NCI-H1048 (cell line): ENCODE measurements around the gene RBM17.
"Not testable (repeated sequence)": the region's sequence is repeated elsewhere in the genome, so short reads cannot be mapped to it uniquely, and the experiment has no call there.

Source experiments
- DNase-seq: peaks from one replicate; lab custom pipeline; 2025; lab: John Stamatoyannopoulos, UW

The RBM17 gene

DNA sequence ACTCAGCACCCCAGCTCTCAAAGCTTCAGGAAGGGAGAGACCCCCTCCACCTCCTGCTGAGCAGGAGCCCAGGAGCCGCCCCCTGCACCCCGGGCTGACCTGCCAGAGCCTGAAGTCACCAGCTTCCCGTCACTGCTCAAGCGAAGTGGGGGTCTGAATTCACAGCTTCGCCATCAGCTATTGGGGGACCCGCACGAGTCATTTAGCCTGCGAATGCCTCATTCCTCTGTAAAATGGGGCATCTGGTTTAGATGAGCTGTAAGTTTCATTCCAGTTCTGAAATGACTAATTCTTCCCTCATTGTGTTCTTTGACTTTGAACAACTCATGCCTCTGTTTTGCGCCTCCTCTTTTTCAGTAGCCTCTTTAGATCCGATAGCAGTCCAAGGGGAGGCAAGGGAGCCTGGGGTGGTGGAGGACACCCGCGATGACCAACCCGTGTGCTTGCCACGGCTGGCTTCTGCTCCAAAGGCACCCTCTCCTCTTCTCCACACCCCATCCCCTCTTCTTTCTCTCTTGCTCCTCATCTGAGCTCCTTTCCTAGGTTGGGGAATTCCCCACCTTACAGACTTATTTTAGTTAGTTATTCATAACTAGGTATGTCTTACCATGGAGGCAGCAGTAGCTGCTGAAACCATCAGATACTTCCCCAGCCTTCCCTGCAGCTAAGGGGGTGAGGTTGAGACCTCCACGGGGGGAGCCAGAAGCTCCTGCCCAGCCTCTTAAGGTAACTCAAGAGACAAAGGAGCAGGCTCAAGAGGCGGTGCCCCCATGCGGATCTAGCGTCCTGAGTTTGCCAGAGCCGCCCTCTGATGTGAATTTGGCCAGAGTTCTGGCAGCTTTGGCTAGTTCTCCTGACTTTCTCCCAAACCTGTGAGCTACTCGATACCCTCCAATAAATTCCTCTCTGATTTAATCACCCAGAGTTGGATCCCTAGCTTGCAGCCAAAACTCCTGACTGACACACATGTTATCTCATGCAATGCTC, 47.7 kb downstream of the RBM17 start:
- no peak for DNase-seq

DNA sequence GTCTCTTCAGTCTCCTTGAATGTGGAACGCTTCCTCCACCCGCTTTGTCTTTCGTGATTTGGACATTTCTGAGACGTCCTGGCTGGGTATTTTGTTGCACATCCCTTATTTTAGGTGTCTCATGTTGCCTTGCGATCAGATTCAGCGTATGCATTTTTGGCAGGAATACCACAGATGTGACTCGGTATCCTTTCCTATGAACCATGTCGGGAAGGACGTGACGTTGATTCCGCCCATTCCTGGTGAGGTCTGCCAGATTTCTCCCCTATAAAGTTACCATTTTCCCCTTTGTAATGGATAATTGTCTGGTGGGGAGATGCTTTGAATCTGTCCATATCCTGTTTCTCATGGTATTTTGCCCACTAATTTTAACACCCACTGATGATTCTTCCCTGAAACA, 49.6 kb downstream of the RBM17 start:
- no peak for DNase-seq

DNA sequence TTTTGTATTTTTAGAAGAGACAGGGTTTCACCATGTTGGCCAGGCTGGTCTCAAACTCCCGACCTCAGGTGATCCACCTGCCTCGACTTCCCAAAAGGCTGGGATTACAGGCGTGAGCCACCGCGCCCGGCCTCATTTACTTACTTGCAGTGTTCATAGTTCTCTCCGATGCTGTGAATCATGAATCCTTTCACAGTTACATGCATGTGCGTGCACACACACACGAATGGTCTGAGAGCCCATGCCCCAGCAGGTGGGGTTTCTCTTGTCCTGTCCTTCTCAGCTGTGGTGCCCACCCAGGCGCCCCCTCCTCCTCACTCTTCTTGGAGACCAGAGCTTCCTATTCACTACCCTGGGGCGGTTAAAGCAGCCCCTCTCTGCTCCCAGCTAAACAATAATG, 50.6 kb downstream of the RBM17 start:
- DNase-seq, result no peak

DNA sequence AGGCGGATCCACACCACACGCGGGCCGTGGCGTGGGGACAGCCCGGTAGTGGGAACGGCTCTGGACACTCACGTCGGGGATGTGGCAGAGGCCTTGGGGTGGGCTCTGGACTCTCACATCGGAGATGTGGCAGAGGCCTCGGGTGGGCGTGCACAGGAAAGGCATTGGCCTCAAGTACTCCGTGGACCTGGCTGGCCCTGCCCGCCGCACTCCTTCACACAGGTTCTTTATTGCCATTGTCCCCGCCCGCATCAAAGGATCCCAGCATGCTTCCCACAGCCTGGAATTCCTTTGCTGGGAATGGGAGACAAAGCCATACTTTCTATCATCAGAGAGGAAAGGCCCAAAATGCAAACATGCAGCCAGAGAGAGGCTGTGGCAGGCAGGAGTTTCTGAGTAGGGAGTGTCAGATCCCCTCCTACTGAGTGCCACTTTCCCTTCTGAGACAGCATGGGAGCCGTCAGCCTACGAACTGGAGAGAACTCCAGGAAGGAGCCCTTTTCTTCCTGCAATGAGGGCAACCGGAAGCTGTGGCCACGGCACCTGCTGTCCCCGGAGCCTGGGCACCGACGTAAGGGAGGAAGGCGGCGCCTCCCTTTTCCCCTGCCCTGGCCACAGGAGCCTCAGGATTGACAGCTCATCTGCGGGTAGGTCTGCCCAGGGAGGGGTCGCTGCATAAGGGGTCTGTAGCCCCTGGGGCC, 51.5 kb downstream of the RBM17 start:
- no peak for DNase-seq

DNA sequence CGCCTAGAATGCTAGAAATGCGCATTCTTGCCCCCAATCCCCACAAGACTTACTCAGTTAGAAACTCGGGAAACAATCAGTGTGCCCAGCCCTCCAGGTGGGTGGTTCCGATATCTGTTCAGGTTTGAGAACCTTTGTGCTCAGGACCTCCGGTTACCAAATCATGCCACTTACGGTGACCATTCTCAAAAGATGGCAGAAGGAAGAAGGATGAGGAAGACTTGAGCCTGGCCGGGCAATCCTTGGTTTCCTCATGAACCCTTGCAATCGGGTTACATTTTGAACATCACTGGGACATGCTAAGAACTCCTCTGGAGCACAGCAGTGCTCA, 52.1 kb downstream of the RBM17 start:
- no peak for DNase-seq

DNA sequence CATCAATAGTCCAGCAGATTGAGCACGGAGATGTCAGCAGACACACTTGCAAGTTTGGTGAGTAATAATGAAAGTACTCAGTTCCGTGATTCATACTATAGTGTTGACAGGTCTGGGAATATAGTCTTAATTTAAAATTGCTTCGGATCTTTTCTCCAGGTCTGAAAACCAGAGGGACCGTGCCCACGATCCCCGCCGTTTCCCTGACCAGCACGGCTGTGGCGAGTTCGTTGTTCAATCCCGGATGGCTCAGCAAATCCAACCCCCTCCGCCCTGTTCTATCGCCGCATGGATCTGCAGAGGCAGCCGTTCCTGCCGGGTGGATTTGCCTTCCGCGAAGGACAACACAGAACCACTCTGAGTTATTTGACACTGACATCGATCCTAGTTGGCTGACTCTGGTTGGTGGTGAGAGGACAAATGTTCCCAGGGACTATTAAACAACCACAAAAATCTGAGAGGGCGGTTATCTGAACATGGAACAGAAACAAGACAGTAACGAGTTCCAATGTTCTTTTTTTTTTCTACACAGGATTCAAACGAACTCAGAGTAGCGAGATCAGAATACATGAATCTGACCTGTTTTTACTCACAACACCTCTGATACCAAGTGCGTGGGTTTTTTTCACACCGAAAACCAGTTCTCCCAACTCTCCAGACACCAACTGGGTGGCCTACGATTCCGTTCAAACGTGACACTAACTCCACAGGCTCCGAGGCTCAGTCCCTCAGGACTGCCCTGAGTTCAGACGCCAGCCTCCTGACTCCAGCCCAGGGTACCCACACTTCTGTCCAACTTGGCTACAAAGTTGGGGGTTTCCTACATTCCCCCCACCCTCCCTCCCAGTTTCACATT, 52.7 kb downstream of the RBM17 start:
- DNase-seq, result no peak

DNA sequence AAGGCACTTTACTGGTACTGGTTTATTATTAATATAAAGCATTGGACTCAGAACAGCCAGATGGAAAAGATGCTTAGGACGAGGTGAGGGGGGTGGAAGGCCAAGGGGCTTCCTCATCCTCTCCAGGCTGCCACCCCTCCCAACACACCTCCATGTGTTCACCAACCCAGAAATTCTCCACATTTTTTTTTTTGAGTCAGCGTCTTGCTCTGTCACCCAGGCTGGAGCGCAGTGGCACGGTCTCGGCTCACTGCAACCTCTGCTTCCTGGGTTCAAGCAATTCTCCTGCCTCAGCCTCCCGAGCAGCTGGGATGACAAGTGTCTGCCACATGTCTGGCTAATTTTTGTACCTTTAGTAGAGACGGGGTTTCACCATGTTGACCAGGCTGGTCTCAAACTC, 53.4 kb downstream of the RBM17 start:
- not testable (repeated sequence) for DNase-seq

DNA sequence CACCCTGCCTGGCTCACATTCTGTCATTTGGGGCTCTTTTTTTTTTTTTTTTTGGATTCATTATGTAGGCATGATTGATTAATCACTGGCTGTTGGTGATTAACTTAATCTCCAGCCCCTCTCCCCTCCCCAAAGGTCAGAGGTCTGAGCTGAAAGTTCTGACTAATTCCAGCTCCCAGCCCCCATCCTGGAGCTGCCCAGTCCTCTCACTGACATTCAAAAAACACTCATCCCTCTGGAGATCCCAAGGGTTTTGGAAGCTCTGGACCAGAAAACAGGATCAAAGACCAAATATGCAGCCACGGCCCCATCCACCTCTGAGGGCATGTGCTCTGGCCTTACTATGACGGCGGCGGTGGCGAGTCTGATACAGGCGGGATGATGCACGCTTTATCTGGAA, 53.8 kb downstream of the RBM17 start:
- no peak for DNase-seq

DNA sequence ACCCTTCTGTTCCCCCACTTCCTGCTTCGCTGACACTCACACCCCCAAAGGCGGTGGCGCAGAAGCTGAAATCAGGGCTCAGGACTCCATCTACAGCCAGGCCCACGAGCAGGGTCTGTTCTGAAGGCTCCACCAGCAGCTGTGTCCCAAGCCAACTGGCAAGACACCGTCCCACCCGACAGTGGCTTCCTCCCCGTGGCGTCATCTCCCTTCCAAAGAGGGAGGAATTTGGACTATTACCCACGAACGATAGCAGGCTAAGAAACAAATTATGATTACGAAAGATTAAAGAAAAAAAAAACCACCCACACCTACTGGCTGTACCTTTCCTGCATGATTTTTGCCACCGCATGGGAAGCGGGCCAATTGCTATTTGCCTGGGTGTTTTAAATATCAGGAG, 54.3 kb downstream of the RBM17 start:
- DNase-seq, result no peak

DNA sequence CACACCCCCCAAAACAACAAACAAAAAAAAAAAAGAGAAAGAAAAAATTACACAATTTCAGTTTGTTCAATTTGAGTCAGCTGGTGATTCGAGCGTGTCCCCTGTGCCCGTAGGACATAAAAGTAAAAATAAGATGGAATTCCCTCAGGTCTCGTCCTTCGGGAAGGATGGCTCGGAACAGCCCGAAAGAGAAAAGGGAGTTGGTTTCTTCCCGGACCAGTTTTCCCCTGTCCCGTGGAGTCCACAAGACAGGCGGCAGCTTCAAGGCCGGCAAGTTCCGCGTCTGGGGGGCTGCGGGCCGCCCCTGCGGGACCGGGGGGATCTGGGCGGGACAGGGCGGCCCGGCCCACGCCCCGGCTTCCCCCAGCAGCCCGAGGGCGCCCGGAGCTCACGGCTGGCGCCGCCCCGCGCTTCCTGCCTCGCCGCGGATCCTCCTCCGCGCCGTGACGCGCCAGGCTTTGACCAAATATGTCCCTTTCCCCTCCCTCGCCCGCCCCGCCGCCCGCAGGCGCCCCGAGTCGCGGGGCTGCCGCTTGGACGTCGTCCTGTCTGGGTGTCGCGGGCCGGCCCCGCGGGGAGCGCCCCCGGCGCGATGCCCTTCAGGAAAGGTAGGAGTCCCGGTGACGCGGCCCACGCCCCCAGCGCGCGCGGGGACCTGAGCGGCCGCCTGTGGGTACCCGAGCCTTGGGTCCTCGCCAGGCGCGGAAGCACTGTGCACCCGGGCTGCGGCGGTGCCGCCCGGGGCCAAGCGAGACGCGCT, 55.8 kb downstream of the RBM17 start:
- DNase-seq, result peak; percentile 43

DNA sequence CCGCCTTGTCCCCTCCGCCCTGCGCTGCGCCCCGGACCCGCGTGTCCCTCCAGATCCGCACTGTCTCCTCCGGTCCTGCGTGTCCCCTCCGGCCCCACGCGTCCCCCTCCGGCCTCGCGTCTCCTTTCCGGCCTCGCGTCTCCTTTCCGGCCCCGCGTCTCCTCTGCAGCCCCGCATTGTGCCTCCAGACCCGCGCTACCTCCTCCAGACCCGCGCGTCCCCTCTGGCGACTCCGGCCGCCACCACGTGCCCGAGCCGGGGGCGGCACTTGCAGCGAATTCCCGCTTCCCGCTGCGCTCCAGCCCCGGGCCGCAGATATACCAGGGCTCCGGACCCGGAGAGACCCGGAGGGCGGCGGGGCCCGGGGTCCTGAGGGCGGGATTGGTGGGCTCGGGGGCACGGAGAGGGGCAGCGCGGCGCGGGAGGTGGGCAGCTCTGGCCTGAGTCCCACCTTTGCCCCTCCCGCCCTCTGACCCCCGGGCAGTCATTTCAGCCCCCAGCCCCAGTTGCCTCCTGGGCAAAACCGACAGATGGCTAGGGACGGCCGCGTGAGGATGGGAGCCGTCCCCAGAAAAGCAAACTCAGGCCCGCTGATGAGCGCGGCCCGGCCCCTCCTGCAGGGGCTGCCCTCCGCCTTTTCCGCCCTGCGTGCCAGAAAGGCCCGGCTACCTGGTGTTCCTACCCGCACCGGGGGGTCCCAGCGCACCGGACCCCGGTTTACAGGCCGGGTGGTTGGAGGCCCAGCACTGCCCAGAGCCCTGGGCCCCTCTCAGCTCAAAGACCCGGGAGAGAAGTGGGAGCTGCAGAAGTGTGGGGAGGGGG, 56.5 kb downstream of the RBM17 start:
- no peak for DNase-seq

DNA sequence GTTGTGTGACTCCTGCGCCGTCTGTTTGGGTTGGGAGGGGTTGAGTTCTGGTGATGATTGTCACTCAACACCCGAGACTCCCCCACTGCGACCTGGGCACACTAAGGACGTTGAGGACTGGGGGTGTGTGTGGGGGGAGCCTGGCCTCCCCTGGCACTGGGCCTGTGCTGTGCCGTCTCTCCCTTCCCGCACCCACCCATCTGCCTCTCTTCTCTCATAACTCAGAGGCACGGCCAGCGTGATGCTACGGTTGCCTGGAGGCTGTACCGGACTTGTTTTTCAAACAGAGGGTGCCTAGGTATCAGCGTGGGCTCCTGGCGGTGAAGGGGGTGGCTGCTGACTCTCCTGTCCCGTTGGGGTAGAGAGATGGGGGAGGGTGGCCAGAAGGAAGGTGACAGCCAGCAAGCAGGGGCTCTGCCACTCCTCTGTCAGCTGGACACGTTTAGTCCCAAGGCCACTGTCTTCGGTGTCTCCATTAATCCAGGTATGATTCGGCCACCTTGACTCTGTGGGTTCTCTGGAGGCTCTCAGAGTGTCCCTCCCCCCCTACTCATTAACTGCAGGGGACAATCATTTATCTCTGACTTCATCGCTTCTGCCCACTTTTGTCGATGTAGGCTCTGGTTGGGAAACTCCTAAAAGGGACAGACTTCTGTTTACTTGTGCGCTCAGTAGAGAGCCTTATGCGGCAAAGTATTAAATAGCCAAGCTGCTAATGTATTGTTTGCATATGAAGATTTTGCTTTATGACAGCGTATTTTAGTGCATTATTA, 57.4 kb downstream of the RBM17 start:
- no peak for DNase-seq

DNA sequence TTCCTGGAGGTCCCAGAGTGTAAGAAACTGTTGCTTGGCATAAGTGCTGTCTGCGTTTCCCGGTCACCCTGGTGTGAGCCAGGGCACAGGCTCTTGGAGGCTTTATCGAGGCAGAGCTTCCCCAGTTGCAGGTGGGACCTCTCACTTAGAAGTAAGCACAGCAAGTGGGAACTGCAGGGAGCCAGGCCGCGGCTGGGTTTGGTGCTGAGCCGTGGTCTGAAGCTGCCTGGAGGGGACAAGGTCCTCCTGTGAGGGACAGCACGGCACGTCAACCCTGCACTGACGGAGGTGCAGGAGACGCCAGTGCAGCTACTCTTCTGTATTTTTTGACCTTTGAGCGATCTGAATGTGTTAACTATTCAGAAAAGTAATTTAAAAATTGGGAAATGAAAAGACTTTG, 58.1 kb downstream of the RBM17 start:
- DNase-seq, result no peak

DNA sequence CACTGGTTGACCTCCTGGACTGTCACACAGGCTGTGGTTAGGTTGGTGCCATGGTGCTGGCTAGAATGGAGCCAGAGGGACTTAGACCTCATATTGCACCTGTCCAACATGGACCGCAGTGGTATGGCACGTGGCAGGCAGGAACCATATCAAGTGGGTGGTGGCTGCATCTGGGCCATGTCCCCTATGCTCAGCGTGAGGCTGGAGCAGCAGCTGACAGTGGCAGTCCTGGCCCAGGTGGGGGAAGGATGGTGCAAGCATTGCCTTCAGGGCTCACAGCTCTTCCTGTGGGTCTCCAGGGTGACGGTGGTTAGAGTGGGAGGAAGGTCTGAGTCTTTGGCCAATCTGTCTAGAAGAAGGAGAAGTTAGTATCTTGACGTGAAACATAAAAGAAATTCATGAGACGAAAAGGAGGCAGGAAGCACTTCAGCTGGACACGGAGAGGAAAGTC, 59.4 kb downstream of the RBM17 start:
- DNase-seq, result no peak

DNA sequence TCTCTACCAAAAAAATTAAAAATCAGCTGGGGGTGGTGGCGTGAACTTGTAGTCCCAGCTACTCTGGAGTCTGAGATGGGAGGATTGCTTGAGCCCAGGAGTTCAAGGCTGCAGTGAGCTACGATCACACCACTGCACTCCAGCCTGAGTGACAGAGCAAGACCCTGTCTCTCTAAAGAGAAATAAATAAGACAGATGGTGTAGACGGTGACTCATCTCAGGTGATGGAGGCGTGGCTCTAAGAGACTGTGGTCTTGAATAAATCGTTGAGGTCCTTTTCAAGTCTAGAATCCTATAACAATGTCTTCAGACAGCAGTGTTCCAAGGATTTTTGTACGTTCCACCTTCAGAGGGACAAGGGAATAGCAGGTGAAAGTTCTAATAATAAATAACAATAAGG, 60.1 kb downstream of the RBM17 start:
- no peak for DNase-seq

DNA sequence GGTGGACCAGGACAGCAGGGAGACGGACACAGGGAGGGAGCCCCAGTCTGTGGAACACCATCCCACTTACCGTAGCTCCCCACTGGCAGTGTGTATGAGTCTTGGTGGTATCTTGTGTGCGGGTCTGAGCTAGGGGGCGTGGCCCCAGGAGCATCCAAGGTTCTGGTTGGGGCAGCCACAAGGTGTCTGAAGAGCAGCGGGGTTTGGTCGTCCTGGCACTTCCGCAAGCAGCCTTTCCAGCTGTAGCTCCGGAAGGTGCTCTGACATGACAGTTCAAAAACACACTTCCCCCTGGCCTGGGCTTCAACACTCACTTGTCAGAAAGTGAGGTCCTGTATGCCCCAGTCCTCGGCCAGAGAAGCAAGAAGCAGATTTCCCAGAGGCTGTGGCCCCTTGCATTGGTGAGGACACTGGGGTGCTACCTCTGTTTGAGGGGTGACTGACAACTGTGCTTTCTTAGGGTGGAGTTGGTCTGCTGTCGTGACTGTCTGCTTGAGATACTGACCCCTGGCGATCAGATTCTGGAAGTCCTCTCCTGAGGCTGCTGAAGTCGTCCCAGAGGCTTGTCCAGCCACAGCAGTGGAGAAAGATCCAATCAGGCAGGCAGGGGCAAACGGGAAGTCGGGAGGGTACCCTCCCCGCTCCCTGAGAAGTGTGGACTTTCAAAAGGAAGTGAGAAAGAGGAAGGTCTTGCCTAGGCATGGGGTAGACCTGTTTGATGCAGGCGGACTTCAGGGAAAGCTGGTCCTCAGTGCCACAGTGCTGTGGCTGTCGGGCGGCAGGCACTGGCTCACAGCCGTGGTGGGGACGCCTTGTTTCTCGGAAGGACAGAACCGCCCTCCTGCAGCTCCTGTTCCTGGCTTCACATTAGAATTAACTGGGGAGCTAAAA, 62.5 kb downstream of the RBM17 start:
- DNase-seq, result no peak

DNA sequence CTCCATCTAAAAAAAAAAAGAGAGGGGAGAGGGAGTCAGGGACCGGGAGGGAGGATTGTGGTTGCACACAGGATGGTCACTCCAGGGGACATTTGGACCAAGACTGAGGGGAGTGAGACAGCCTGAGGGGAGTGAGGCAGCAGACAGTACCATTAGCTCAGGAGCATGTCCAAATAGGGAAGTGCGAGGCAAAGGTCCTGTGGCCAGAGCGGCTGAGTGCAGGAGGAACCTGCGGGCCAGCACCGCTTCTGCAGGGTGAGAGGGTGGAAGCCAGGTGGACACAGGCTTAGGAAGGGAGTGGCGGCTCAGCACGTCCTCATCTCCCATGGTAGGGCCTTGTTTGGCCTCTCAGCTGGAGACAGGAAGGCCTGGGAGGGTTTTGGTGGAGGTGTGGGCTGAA, 65.0 kb downstream of the RBM17 start:
- no peak for DNase-seq

DNA sequence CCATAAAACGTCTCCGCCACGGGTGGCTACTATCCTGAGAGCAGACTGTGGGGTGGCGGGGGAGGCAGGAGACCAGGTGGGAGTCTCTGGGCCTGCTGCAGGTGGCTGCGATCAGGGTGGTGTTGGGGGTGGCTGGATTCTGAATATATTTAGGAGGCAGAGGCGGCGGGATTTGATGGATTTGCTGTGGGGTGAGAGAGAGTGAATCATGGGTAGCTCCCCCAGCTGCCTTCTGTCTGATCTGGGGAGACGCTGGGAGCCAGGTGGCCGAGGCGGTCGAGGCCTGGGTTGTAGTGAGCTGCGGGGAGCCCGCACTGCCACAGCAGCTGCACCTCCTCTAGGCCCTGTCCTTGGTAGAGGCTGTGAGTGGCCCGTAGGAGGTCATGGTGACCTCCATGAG, 65.7 kb downstream of the RBM17 start:
- no peak for DNase-seq

DNA sequence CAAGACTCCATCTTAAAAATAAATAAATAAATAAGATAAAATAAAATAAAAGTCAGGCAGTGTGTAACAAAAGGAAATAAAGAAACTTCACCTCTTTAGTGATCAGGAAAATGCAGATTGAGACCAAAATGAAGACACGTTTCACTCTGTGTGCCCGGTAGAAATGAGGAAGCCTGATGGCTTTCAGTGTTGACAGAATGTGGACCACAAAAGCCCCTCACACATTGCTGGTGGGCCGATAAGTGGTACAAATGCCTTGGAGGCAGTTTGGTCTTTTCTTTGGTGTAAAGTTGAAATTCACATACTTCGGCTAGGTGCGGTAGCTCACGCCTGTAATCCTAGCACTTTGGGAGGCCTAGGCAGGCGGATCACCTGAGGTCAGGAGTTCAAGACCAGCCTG, 69.4 kb downstream of the RBM17 start:
- DNase-seq, result no peak
